Stimulated activated CD4-positive, alpha-beta T cell treated with anti-CD3 and anti-CD28 coated beads, TNF-alpha, amount 100 ng/mL, for 48 hours (primary cell): ENCODE results near the gene SLC39A5.
"Not testable (repeated sequence)": the region's sequence is repeated elsewhere in the genome, so short reads cannot be mapped to it uniquely, and the experiment has no call there.

Source experiments
- DNase-seq, 3 donors: peaks; one replicate each; pipeline ENCODE4 v3.0.0-alpha.2; 2020; ENCODE audit warnings: low read depth in 3 of 3

The SLC39A5 gene

GRCh38 chr12:56278905-56279304 lies 49.1 kb downstream of the SLC39A5 start:
- no peak for DNase-seq

- no peak for DNase-seq
These were observed 51.0 kb downstream of the SLC39A5 start for GRCh38 chr12:56280849-56281248.

- DNase-seq: no peak
These were observed 52.2 kb downstream of the SLC39A5 start for GRCh38 chr12:56282030-56282429.

DNA sequence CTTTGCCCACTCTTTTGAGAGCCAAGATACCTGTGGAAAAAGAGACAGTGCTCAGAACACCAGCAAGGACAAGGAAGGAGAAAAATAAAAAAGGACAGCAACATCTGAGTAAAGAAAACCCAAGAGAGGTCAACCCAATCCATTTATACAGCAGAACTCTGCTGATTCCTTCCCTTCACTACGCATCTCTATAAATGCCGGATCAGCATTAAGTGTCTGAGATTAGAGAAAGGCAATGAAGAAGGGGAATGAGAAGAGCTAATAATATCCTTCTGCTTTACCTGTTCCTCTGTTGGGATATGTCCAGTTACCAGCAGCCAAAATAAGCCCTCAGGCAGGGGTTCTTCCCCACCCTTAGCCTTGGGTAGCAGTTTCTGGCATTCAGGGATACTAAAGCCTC lies 52.7 kb downstream of the SLC39A5 start:
- DNase-seq: no peak

- DNase-seq: not testable (repeated sequence)
These were observed 54.4 kb downstream of the SLC39A5 start for GRCh38 chr12:56284263-56284662.

DNA sequence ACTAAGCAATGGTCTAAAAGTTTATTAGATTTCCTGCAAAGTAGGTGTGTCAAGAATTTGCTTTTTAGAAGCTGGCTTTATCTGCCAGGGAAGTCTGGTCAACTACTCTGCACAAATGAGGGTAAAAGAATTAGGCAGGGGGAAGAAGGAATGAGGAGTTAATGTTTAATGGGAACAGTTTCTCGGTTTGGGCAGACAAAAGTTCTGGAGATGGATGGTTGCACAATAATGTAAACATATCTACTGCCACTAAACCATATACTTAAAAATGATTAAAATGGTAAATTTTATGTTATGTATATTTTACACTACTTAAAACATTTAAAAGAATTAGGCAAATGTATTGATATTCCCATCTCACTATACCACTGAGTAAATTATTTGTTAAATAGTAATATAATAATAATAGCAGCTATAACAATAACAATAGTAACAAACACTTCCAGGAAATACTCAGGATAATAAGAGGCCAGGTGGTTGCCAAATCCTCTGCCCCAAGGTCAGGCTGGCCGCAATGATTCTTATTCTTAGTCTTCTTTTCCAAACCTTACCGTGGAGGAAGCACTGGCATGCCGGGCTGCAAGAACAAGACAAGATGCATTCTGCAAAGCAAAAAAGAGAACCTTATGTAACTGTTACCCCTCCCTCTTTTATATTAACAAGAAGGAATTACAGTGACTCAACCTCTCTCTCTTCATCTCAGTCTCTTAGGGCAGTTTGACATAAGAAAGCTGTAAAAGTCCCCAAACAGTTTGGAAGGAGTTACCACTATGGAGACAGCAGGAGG lies 56.4 kb downstream of the SLC39A5 start:
- DNase-seq: no peak
